Mesendoderm (in vitro differentiated cells): ENCODE measurements around the gene LARP4.

ENCODE experiments used
- DNase-seq: peaks from one replicate; pipeline ENCODE4 v3.0.0; 2013
- H2AK5ac ChIP-seq: 2 replicates; pipeline ENCODE4 v1.6.1; 2013; ENCODE audit warnings: low read length, inconsistent platforms
- H2BK120ac ChIP-seq: 2 replicates; pipeline ENCODE4 v1.6.1; 2013; ENCODE audit warnings: low read depth, mild to moderate bottlenecking, low read length, moderate library complexity, mixed read lengths
- H2BK15ac ChIP-seq: replicated peaks from 2 replicates; pipeline ENCODE4 v1.6.1; 2013; ENCODE audit warnings: low read depth, mild to moderate bottlenecking, moderate library complexity
- H2BK5ac ChIP-seq: 2 replicates; pipeline ENCODE4 v1.6.1; 2013; ENCODE audit warnings: low read length, inconsistent platforms
- H3K18ac ChIP-seq: 2 replicates; pipeline ENCODE4 v1.6.1; 2013; ENCODE audit warnings: mild to moderate bottlenecking, low read length, mixed read lengths
- H3K23ac ChIP-seq: one replicate; pipeline ENCODE4 v1.6.1; 2013; ENCODE audit warnings: low read length
- H3K27ac ChIP-seq: 2 replicates; pipeline ENCODE4 v1.5.1; 2013; ENCODE audit warnings: low read depth, mild to moderate bottlenecking, inconsistent platforms, low read length, moderate library complexity
- H3K27me3 ChIP-seq: 2 replicates; pipeline ENCODE4 v1.6.1; 2013; ENCODE audit warnings: low read length, control low read depth, mild to moderate bottlenecking, inconsistent platforms; ENCODE audit not compliant: insufficient read depth, poor library complexity
- H3K36me3 ChIP-seq: 2 replicates; pipeline ENCODE4 v1.6.1; 2013; ENCODE audit warnings: low read length, inconsistent platforms; ENCODE audit not compliant: control insufficient read depth, insufficient read depth
- H3K4ac ChIP-seq: one replicate; pipeline ENCODE4 v1.6.1; 2013; ENCODE audit warnings: low read depth, mild to moderate bottlenecking, low read length, moderate library complexity
- H3K4me1 ChIP-seq: 2 replicates; pipeline ENCODE4 v1.6.1; 2013; ENCODE audit warnings: low read depth, low read length, inconsistent platforms; ENCODE audit not compliant: control insufficient read depth
- H3K4me2 ChIP-seq: 2 replicates; pipeline ENCODE4 v1.6.1; 2013; ENCODE audit warnings: low read length
- H3K4me3 ChIP-seq: 2 replicates; pipeline ENCODE4 v1.5.1; 2013; ENCODE audit warnings: mild to moderate bottlenecking, low read length
- H3K56ac ChIP-seq: one replicate; pipeline ENCODE4 v1.6.1; 2013; ENCODE audit warnings: low read length
- H3K79me1 ChIP-seq: 2 replicates; pipeline ENCODE4 v1.6.1; 2013; ENCODE audit warnings: low read length, inconsistent platforms
- H3K79me2 ChIP-seq: 2 replicates; pipeline ENCODE4 v1.6.1; 2013; ENCODE audit warnings: mild to moderate bottlenecking, low read length; ENCODE audit not compliant: control insufficient read depth, insufficient read depth
- H3K9ac ChIP-seq: 2 replicates; pipeline ENCODE4 v1.6.1; 2013; ENCODE audit warnings: low read length, inconsistent platforms
- H4K5ac ChIP-seq: one replicate; pipeline ENCODE4 v1.6.1; 2013; ENCODE audit warnings: low read length
- H4K8ac ChIP-seq: one replicate; pipeline ENCODE4 v1.6.1; 2013; ENCODE audit warnings: low read depth, mild to moderate bottlenecking, control low read depth, low read length, moderate library complexity
- WGBS: extraction: QIAGEN DNeasy Blood & Tissue Kit; methylation state at CpG from one replicate; pipeline ENCODE4 v1.1.7; 2013; ENCODE audit warnings: low lambda C conversion rate, missing lambda C conversion rate; ENCODE audit not compliant: insufficient coverage; ENCODE audit errors: extremely low coverage; 5-methylcytosine and 5-hydroxymethylcytosine counted together

Gene LARP4

DNA sequence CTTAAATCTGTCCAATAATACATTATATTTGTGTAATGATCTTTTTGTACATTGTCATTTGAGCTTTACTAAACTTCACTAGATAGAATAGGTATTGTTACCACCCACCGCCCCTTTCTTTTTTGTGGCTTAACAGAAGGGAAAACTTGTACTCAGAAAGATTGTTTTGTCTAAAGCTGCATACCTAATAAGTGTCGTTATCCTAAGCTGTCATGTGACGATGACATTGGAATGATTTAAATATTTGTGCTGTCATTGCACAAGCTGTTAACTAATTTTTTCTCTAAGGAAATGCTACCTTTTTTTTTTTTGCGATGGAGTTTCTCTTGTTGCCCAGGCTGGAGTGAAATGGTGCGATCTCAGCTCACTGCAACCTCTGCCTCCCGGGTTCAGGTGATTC, 107.7 kb downstream of the LARP4 start:
- Histone ChIP-seq H3K18ac (no peak overlapping the region), H2AK5ac (no peak overlapping the region), H3K4me2 (no peak overlapping the region), H2BK120ac (no peak overlapping the region), H3K4me1 (no peaks in the 10 kb centered on the region), H3K79me2 (peaks cover 50% of the 10 kb centered on the region), H3K4me3 (no peak overlapping the region), H3K23ac (no peak overlapping the region), H3K79me1 (peaks cover 6% of the 10 kb centered on the region), H3K36me3 (no peaks in the 10 kb centered on the region), H4K5ac (no peak overlapping the region), H2BK5ac (no peak overlapping the region), H2BK15ac (no peak overlapping the region), H3K27me3 (no peaks in the 10 kb centered on the region), H3K9ac (no peak overlapping the region), H3K27ac (no peak overlapping the region), H4K8ac (no peak overlapping the region), H3K4ac (no peak overlapping the region), H3K56ac (no peak overlapping the region)
- no CpG with 5 or more reads among the region's 6 CpGs for WGBS
- DNase-seq = no peak

DNA sequence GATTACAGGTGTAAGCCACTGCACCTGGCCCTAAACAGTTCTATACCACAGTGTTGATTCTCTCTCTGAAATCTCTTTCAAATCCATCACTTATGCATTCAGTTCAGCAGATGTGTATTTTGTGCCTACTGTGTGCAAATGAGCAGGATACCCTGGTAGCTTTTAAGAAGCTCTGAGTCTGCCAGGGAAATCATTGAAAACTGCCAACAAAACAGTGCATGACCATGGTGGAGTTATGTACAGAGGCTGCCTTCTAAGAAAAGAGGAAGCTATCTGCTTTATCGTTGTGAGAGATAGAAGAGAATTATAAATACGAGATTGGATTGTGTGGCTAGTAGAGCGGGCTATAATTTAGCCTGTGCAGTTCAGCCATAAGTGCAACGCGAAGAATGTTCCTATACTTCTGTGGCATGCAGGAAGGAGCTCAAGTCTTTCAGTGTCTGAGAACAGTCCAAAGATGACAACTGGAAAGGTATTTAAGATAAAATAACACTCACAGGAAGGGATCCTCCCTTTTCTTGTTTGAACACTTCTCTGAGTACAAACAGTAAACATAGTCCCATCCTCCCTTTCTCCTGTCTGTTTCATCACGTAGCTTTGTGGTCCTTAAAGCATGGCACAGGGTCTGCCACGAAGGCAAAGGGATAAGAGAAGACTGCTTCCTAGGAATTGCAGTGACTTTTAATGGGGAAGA, 108.4 kb downstream of the LARP4 start:
- peaks cover 6% of the 10 kb centered on the region for H3K79me1 ChIP-seq
- H2BK120ac ChIP-seq = no peak overlapping the region
- WGBS = no CpG with 5 or more reads among the region's 7 CpGs
- H2BK15ac ChIP-seq = no peak overlapping the region
- H3K36me3 ChIP-seq = no peaks in the 10 kb centered on the region
- H3K27ac ChIP-seq = no peak overlapping the region
- H3K79me2 ChIP-seq = peaks cover 50% of the 10 kb centered on the region
- H4K8ac ChIP-seq = no peak overlapping the region
- H3K9ac ChIP-seq = no peak overlapping the region
- no peaks in the 10 kb centered on the region for H3K27me3 ChIP-seq
- H2AK5ac ChIP-seq = no peak overlapping the region
- DNase-seq = no peak
- H3K4me1 ChIP-seq = no peaks in the 10 kb centered on the region
- H4K5ac ChIP-seq = no peak overlapping the region
- H3K56ac ChIP-seq = no peak overlapping the region
- no peak overlapping the region for H3K4me2 ChIP-seq
- no peak overlapping the region for H3K4me3 ChIP-seq
- no peak overlapping the region for H2BK5ac ChIP-seq
- no peak overlapping the region for H3K4ac ChIP-seq
- no peak overlapping the region for H3K23ac ChIP-seq
- H3K18ac ChIP-seq = no peak overlapping the region

DNA sequence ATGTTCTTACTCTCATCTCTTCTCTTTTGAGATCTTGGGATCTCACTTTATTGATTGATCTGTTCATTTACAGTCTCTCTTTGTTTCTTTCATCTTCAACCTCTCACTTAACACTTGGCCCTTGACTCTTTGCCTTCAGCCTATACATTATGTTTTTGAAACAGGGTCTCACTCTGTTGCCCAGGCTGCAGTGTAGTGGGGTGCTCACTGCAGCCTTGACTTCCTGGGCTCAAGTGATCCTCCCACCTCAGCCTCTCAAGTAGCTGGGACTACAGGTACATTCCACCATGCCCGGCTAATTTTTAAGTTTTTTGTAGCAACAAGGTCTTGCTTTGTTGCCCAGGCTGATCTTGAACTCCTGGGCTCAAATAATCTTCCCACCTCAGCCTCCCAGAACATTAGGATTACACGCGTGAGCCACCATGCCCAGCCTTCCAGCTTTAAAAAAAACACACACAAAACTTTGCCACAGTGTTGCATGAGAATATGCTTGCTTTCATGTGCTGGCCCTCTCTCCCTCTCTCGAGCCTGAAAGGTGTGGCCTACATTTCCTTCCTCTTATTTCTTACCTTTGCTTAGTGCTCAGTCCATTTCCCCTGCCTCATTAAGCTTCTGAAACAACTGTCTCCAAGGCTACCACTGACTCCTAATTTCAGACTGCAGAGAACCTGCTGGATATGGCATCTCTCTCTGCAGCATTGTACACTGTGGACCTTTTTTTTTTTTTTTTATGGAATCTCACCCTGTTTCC, 114.0 kb downstream of the LARP4 start:
- no peak overlapping the region for H2BK120ac ChIP-seq
- no peak for DNase-seq
- H3K4ac ChIP-seq = no peak overlapping the region
- H3K79me2 ChIP-seq = peaks cover 52% of the 10 kb centered on the region
- no peak overlapping the region for H3K18ac ChIP-seq
- H4K5ac ChIP-seq = no peak overlapping the region
- no peak overlapping the region for H3K27ac ChIP-seq
- no peak overlapping the region for H3K4me2 ChIP-seq
- H2BK5ac ChIP-seq = no peak overlapping the region
- no peak overlapping the region for H2BK15ac ChIP-seq
- no CpG with 5 or more reads among the region's 4 CpGs for WGBS
- H3K4me3 ChIP-seq = no peak overlapping the region
- no peak overlapping the region for H3K23ac ChIP-seq
- H2AK5ac ChIP-seq = no peak overlapping the region
- H3K9ac ChIP-seq = no peak overlapping the region
- H3K4me1 ChIP-seq = peaks cover 3% of the 10 kb centered on the region
- H3K27me3 ChIP-seq = no peaks in the 10 kb centered on the region
- H3K36me3 ChIP-seq = no peaks in the 10 kb centered on the region
- no peak overlapping the region for H4K8ac ChIP-seq
- H3K56ac ChIP-seq = no peak overlapping the region
- peaks cover 12% of the 10 kb centered on the region for H3K79me1 ChIP-seq

DNA sequence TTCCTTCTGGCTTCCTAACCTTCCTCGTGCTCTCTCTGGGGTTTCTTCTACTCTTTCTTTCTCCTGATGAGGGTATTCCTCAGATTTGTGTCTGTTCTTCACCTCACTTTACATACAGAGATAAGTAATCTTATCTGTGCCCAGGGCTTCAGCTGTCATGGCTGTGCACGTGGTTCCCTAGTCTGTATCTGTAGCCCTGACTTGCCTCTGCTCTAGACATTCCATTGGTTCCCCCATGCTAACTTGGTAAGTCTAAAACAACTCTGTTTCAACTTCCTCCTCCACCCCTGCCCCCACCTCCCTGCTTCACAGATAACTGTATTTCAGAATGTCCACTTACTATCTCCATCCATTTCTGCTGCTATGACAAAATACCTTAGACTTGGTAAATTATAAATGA, 114.9 kb downstream of the LARP4 start:
- Histone ChIP-seq H3K9ac (no peak overlapping the region), H3K27ac (no peak overlapping the region), H3K36me3 (no peaks in the 10 kb centered on the region), H2BK5ac (no peak overlapping the region), H3K4me1 (peaks cover 3% of the 10 kb centered on the region), H4K5ac (no peak overlapping the region), H2BK120ac (no peak overlapping the region), H3K27me3 (no peaks in the 10 kb centered on the region), H3K18ac (no peak overlapping the region), H3K4ac (no peak overlapping the region), H3K4me2 (no peak overlapping the region), H3K79me1 (peaks cover 12% of the 10 kb centered on the region), H4K8ac (no peak overlapping the region), H2AK5ac (no peak overlapping the region), H3K56ac (no peak overlapping the region), H3K4me3 (no peak overlapping the region), H2BK15ac (no peak overlapping the region), H3K23ac (no peak overlapping the region), H3K79me2 (peaks cover 49% of the 10 kb centered on the region)
- no CpG with 5 or more reads among the region's 2 CpGs for WGBS
- peak; percentile 92 for DNase-seq

DNA sequence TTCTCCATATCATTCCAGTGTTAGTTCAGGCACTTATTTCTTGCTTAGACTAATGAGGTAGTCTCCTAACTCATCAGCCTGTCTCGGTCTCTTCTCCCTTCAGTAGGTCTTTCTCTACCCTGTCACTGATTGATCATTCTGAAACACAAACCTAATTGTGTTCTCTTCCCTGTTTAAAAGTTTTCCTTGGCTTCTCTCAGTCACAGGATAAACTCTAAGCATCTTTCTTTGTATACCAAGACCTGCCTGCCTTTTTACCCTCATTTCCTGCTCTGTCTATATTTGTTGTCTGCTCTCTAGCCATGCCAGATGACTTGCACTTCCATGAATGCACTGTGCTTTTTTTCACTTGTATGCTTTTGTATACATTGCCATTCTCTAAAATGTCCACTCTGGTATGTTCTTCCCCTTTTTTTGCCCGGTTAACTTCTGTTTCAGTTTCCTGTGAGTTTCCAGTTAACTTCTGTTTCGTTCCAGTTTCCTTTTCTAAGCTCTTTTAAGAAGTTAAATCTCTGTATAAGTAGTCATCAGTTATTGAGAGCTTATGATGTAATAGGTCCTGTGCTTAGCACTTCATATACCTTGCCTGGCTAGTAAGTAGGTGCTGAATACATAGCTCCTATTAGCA, 116.8 kb downstream of the LARP4 start:
- Histone ChIP-seq H4K5ac (no peak overlapping the region), H3K36me3 (no peaks in the 10 kb centered on the region), H3K27ac (no peak overlapping the region), H2BK120ac (no peak overlapping the region), H3K18ac (no peak overlapping the region), H3K23ac (no peak overlapping the region), H3K4me2 (no peak overlapping the region), H2AK5ac (no peak overlapping the region), H3K79me2 (peaks cover 47% of the 10 kb centered on the region), H2BK5ac (no peak overlapping the region), H3K4ac (no peak overlapping the region), H3K4me1 (peaks cover 3% of the 10 kb centered on the region), H3K9ac (no peak overlapping the region), H4K8ac (no peak overlapping the region), H2BK15ac (no peak overlapping the region), H3K4me3 (no peak overlapping the region), H3K56ac (no peak overlapping the region), H3K79me1 (peaks cover 14% of the 10 kb centered on the region), H3K27me3 (no peaks in the 10 kb centered on the region)
- no CpG with 5 or more reads among the region's 3 CpGs for WGBS
- DNase-seq = no peak
